ENCODE measurements around the gene TRIP10. TPM values are rescaled to one million over a fixed set of nuclear protein-coding genes. Genes with fewer than 3 reads are reported as not detected.

Gene TRIP10
- total RNA-seq, 1 experiment from 2014 or later, result 107 TPM

DNA sequence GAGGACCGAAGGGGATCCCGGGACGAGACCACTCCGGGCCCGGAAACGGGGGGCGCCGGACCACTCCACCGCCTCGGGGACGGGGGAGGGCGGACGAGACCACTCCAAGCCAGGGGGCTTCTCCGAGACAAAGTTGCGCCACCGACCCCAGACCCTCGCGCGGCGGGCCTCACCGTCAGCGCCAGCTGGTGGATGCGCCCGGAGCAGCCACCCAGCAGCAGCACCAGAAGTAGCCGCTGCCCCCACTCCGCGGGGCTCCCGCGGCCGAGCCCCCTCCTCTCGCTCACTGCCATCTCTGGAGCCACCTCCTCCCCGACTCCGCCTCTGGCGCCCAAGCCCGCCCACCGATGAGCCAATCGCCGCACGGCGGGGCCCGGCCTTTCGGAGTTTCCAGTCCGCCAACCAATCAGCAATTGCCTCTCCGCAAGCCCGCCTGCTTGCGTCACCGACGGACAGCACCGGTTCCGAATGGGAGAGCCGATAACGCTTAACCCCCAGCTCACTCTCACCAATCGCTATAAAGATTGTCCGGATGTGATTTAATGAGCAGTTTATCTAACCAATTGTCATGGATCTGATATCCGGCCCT lies 2.1 kb upstream of the TRIP10 start, which contains the start of gene GPR108:
Gene GPR108 (minus strand): TSS at position 297 of the 589 bp plus-strand sequence. CDS start 4 bp downstream, at position 293.
- H3K36me3 Mint-ChIP-seq (ENCODE audit: insufficient read depth, unreplicated experiment), result peaks cover 56% of the 10 kb centered on the region
- TF ChIP-seq, protein P1, sequence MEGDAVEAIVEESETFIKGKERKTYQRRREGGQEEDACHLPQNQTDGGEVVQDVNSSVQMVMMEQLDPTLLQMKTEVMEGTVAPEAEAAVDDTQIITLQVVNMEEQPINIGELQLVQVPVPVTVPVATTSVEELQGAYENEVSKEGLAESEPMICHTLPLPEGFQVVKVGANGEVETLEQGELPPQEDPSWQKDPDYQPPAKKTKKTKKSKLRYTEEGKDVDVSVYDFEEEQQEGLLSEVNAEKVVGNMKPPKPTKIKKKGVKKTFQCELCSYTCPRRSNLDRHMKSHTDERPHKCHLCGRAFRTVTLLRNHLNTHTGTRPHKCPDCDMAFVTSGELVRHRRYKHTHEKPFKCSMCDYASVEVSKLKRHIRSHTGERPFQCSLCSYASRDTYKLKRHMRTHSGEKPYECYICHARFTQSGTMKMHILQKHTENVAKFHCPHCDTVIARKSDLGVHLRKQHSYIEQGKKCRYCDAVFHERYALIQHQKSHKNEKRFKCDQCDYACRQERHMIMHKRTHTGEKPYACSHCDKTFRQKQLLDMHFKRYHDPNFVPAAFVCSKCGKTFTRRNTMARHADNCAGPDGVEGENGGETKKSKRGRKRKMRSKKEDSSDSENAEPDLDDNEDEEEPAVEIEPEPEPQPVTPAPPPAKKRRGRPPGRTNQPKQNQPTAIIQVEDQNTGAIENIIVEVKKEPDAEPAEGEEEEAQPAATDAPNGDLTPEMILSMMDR (IDR thresholded peaks at IDR 0.05; ENCODE audit: insufficient read depth in 1 of 2, low read depth in 1 of 2, low read length in 1 of 2, severe bottlenecking in 1 of 2, unreplicated experiment in 1 of 2), result no peak

DNA sequence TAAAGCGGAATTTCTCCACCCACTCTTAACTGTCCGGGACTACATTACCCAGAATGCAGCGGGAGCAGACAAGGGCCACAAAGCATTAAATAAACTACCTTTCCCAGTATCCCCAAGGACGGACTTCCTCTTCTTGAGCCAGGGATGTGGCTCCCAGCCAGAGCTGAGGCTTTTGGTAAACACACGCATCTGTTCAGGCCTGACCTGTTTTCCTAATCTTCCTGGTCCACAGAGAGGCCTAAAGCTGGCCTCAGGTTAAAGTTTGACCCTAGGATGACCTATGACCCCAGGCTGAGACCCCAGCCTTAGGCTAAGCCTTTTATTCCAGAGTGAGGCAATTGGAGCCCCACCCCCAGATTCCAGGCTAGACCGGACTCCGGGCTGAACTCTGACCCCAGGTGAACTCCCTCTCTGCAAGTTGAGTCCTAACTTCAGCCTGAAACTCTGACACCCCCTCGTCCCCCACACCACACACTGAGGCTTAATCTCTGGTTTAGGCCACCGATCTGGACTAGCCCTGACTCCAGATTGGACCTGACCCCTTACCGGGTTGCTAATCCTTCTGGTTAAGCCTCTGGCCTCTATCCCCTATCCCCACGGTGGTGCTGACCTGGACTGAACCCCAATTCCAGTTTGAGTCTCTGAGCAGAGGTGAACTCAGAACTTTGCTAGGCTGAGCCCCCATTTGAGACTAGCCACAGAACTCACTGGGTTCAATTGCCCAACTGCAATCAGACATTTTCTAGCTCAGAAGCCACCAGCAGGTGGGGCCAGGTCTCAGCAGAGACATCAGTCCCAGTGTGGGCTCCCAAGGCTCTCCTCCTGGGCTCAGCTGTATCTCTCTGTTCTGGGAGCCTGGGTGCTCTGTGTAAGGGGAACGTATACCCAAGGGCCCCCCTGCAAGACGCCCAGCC lies 1.4 kb upstream of the TRIP10 start:
- no peaks in the 10 kb centered on the region for H3K9me3 Mint-ChIP-seq (ENCODE audit: unreplicated experiment)
- ChIA-PET CTCF (interaction anchor here (0.5 to 2.3 kb wide), 10 partner anchors 9 to 222 kb away, joined by 3 to 29 read pairs (median 4); partner anchors contain the start of genes SH2D3A and TNFSF9), POLR2A (interaction anchor here (0.6 to 1.9 kb wide), 4 partner anchors 11 to 151 kb away, joined by 3 to 27 read pairs (median 9); no protein-coding TSS in a partner anchor)
- H3K4me1 Mint-ChIP-seq (ENCODE audit: low read depth, unreplicated experiment), result peaks cover 17% of the 10 kb centered on the region
- H3K36me3 Mint-ChIP-seq (ENCODE audit: insufficient read depth, unreplicated experiment), result peaks cover 58% of the 10 kb centered on the region
- Histone ChIP-seq H3K36me3 (ENCODE audit: control insufficient read depth, insufficient read depth, low read length) (peaks cover 5% of the 10 kb centered on the region), H3K4me1 (peaks cover 20% of the 10 kb centered on the region), H3K4me3 (ENCODE audit: low read depth, low read length) (peak overlapping the region; percentile 38), H3K27me3 (replicated peaks; ENCODE audit: control insufficient read depth, insufficient read depth, low read length) (no peaks in the 10 kb centered on the region), H3K9me3 (no peaks in the 10 kb centered on the region)
- peak; percentile 85 to 88 for DNase-seq
- TF ChIP-seq, protein P1 (IDR thresholded peaks at IDR 0.05; ENCODE audit: insufficient read depth in 1 of 2, low read depth in 1 of 2, low read length in 1 of 2, severe bottlenecking in 1 of 2, unreplicated experiment in 1 of 2), result peak; percentile 60 to 66
- no peaks in the 10 kb centered on the region for H3K27me3 Mint-ChIP-seq (ENCODE audit: insufficient read depth, unreplicated experiment)
- peak overlapping the region; percentile 99 for H3K27ac Mint-ChIP-seq (ENCODE audit: unreplicated experiment)
- BruUV-seq (replicated peaks), result no TSS peak
- H3K4me3 Mint-ChIP-seq (ENCODE audit: unreplicated experiment), result peak overlapping the region; percentile 78
- intact Hi-C loops (cut with micrococcal nuclease; ENCODE audit: unreplicated experiment), result loop anchor here (1.0 kb wide), 2 partner anchors 15 to 28 kb away; no protein-coding TSS in a partner anchor

More for the DNA sequence above, 2.1 kb upstream of the TRIP10 start, which contains the start of gene GPR108:
- POLR2A ChIA-PET, result interaction anchor here (0.9 to 1.9 kb wide), 3 partner anchors 11 to 29 kb away, joined by 3 to 27 read pairs (median 4); no protein-coding TSS in a partner anchor
- BruUV-seq (replicated peaks), result no TSS peak
- Histone ChIP-seq H3K9me3 (no peaks in the 10 kb centered on the region), H3K27me3 (replicated peaks; ENCODE audit: control insufficient read depth, insufficient read depth, low read length) (no peaks in the 10 kb centered on the region), H3K4me3 (ENCODE audit: low read depth, low read length) (peak within 1 kb of the TSS; percentile 81), H3K4me1 (peaks cover 20% of the 10 kb centered on the region), H3K36me3 (ENCODE audit: control insufficient read depth, insufficient read depth, low read length) (no peaks in the 10 kb centered on the region)
- Mint-ChIP-seq H3K27ac (ENCODE audit: unreplicated experiment) (peak within 1 kb of the TSS; percentile 99), H3K4me3 (ENCODE audit: unreplicated experiment) (peak within 1 kb of the TSS; percentile 78), H3K9me3 (ENCODE audit: unreplicated experiment) (no peaks in the 10 kb centered on the region), H3K4me1 (ENCODE audit: low read depth, unreplicated experiment) (peaks cover 17% of the 10 kb centered on the region), H3K27me3 (ENCODE audit: insufficient read depth, unreplicated experiment) (no peaks in the 10 kb centered on the region)
- CTCF ChIA-PET, result interaction anchor here (0.5 to 2.3 kb wide), 7 partner anchors 8 to 221 kb away, joined by 3 to 29 read pairs (median 5); partner anchors contain the start of gene TNFSF9
- DNase-seq, result peak; percentile 99
- intact Hi-C loops (cut with micrococcal nuclease; ENCODE audit: unreplicated experiment), result no loop called here
